ENCODE measurements around the gene USHBP1. TPM values are rescaled to one million over a fixed set of nuclear protein-coding genes. Genes with fewer than 3 reads are reported as not detected.

USHBP1 gene
- polyA plus RNA-seq, 1 experiment: not detected

- no peak for TF ChIP-seq CTCF (IDR thresholded peaks at IDR 0.05; ENCODE audit: low read depth, low read length)
- Histone ChIP-seq H3K27ac (ENCODE audit: low read depth, low read length) (no peak overlapping the region), H3K9me3 (ENCODE audit: control insufficient read depth, insufficient read depth, low read length) (peaks cover 6% of the 10 kb centered on the region), H3K4me3 (ENCODE audit: low read depth, low read length) (peak overlapping the region; percentile 33), H3K27me3 (ENCODE audit: control insufficient read depth, insufficient read depth, low read length) (no peaks in the 10 kb centered on the region)
- CTCF ChIA-PET: interaction anchor here (2.1 kb wide), 1 partner anchor 16 kb away, joined by 5 read pairs; no protein-coding TSS in a partner anchor
- DNase-seq (ENCODE audit: low read depth, low spot score): peak; percentile 76
- POLR2A ChIA-PET: interaction anchor here (0.7 to 1.2 kb wide), 2 partner anchors 74 to 181 kb away, joined by 3 to 4 read pairs; partner anchors contain the start of gene USE1
Observed at GRCh38 chr19:17289489-17289888, 24.9 kb upstream of the USHBP1 start.

- POLR2A ChIA-PET: no interaction called here
- no peaks in the 10 kb centered on the region for H3K9me3 ChIP-seq (ENCODE audit: control insufficient read depth, insufficient read depth, low read length)
- CTCF ChIA-PET: interaction anchor here (0.8 kb wide), 1 partner anchor 81 kb away, joined by 3 read pairs; no protein-coding TSS in a partner anchor
Observed at GRCh38 chr19:17286752-17287151, 22.2 kb upstream of the USHBP1 start.

GRCh38 chr19:17286263-17286662, 21.7 kb upstream of the USHBP1 start:
- ChIA-PET POLR2A (no interaction called here), CTCF (interaction anchor here (0.8 kb wide), 1 partner anchor 80 kb away, joined by 3 read pairs; no protein-coding TSS in a partner anchor)
- Histone ChIP-seq H3K9me3 (ENCODE audit: control insufficient read depth, insufficient read depth, low read length) (no peaks in the 10 kb centered on the region), H3K27me3 (ENCODE audit: control insufficient read depth, insufficient read depth, low read length) (no peaks in the 10 kb centered on the region), H3K4me3 (ENCODE audit: low read depth, low read length) (no peak overlapping the region), H3K27ac (ENCODE audit: low read depth, low read length) (no peak overlapping the region)
- no peak for TF ChIP-seq CTCF (IDR thresholded peaks at IDR 0.05; ENCODE audit: low read depth, low read length)
- DNase-seq (ENCODE audit: low read depth, low spot score): no peak

More at GRCh38 chr19:17286752-17287151, 22.2 kb upstream of the USHBP1 start:
- DNase-seq (ENCODE audit: low read depth, low spot score): no peak
- H3K27me3 ChIP-seq (ENCODE audit: control insufficient read depth, insufficient read depth, low read length): no peaks in the 10 kb centered on the region
- H3K4me3 ChIP-seq (ENCODE audit: low read depth, low read length): no peak overlapping the region
- H3K27ac ChIP-seq (ENCODE audit: low read depth, low read length): no peak overlapping the region
- TF ChIP-seq CTCF (IDR thresholded peaks at IDR 0.05; ENCODE audit: low read depth, low read length): no peak

GRCh38 chr19:17285415-17286135, 21.0 kb upstream of the USHBP1 start:
- DNase-seq (ENCODE audit: low read depth, low spot score): no peak
- Histone ChIP-seq H3K9me3 (ENCODE audit: control insufficient read depth, insufficient read depth, low read length) (no peaks in the 10 kb centered on the region), H3K27me3 (ENCODE audit: control insufficient read depth, insufficient read depth, low read length) (no peaks in the 10 kb centered on the region), H3K27ac (ENCODE audit: low read depth, low read length) (no peak overlapping the region), H3K4me3 (ENCODE audit: low read depth, low read length) (no peak overlapping the region)
- TF ChIP-seq CTCF (IDR thresholded peaks at IDR 0.05; ENCODE audit: low read depth, low read length): no peak
- ChIA-PET POLR2A (interaction anchor here (0.6 kb wide), 1 partner anchor 21 kb away, joined by 4 read pairs; no protein-coding TSS in a partner anchor), CTCF (interaction anchor here (0.8 kb wide), 1 partner anchor 80 kb away, joined by 3 read pairs; no protein-coding TSS in a partner anchor)

GRCh38 chr19:17283504-17283996, 19.0 kb upstream of the USHBP1 start:
- TF ChIP-seq CTCF (IDR thresholded peaks at IDR 0.05; ENCODE audit: low read depth, low read length): no peak
- no peak overlapping the region for H3K27ac ChIP-seq (ENCODE audit: low read depth, low read length)
- H3K9me3 ChIP-seq (ENCODE audit: control insufficient read depth, insufficient read depth, low read length): no peaks in the 10 kb centered on the region
- DNase-seq (ENCODE audit: low read depth, low spot score): no peak
- no peaks in the 10 kb centered on the region for H3K27me3 ChIP-seq (ENCODE audit: control insufficient read depth, insufficient read depth, low read length)
- H3K4me3 ChIP-seq (ENCODE audit: low read depth, low read length): no peak overlapping the region
- CTCF ChIA-PET: interaction anchor here (1.0 to 2.1 kb wide), 5 partner anchors 9 to 218 kb away, joined by 4 to 7 read pairs (median 6); no protein-coding TSS in a partner anchor
- POLR2A ChIA-PET: interaction anchor here (0.6 kb wide), 1 partner anchor 184 kb away, joined by 3 read pairs; no protein-coding TSS in a partner anchor
